ENCODE data around the gene SP140L. TPM values are rescaled to one million over a fixed set of nuclear protein-coding genes. Genes with fewer than 3 reads are reported as not detected.

Gene SP140L
- polyA plus RNA-seq, 1 of the 3 experiments (the other 2 are of a cell fraction) = 13.5 TPM

GRCh38 chr2:230423851-230424458 is 97.0 kb downstream of the SP140L start (continued):
- TF ChIP-seq CTCF (IDR thresholded peaks at IDR 0.05) = no peak
- no peak for TF ChIP-seq POLR2AphosphoS5 (IDR thresholded peaks at IDR 0.05; ENCODE audit: low read depth, low read length)
- no peak for TF ChIP-seq TCF12 (IDR thresholded peaks at IDR 0.05)
- no peak for TF ChIP-seq MEF2A (IDR thresholded peaks at IDR 0.05; ENCODE audit: borderline replicate concordance, low read depth)

- Histone ChIP-seq H3K9me2 (no peaks in the 10 kb centered on the region), H3K4me2 (no peak overlapping the region), H2AFZ (ENCODE audit: low read depth) (no peak overlapping the region), H3K9me3 (peaks cover 13% of the 10 kb centered on the region), H4K20me1 (ENCODE audit: insufficient read depth) (no peaks in the 10 kb centered on the region), H3K79me2 (ENCODE audit: insufficient read depth) (peaks cover 99% of the 10 kb centered on the region), H3K27ac (ENCODE audit: low read depth in 2 of 2, low read length in 1 of 2) (no peak overlapping the region), H3K9ac (no peak overlapping the region), H3K4me3 (ENCODE audit: low read depth in 2 of 2, low read length in 1 of 2) (no peak overlapping the region), H3K4me1 (ENCODE audit: control insufficient read depth in 1 of 2, insufficient read depth in 2 of 2, low read depth in 1 of 2, low read length in 1 of 2) (no peaks in the 10 kb centered on the region), H3K36me3 (replicated peaks in 1 of 2; ENCODE audit: control insufficient read depth in 1 of 2, insufficient read depth in 2 of 2, low read length in 1 of 2) (peaks cover 2 to 30% of the 10 kb centered on the region in 2 experiments), H3K27me3 (ENCODE audit: insufficient read depth) (no peaks in the 10 kb centered on the region), H3F3A (replicated peaks; ENCODE audit: insufficient read depth) (no peaks in the 10 kb centered on the region)
- ChIA-PET POLR2A (no interaction called here), CTCF (interaction anchor here (0.6 kb wide), 1 partner anchor 318 kb away, joined by 3 read pairs; no protein-coding TSS in a partner anchor)
- WGBS (ENCODE audit: low lambda C conversion rate) = 30% methylated on average over 1 of the region's 1 CpG
- DNase-seq = no peak
- no peak for TF ChIP-seq ELF1 (IDR thresholded peaks at IDR 0.05)
- no peak for TF ChIP-seq SIN3A (IDR thresholded peaks at IDR 0.05; ENCODE audit: borderline replicate concordance, low read depth, low read length)
- TF ChIP-seq EP300 (IDR thresholded peaks at IDR 0.05; ENCODE audit: borderline replicate concordance in 1 of 2, low read depth in 1 of 2, low read length in 1 of 2) = no peak
- no peak for TF ChIP-seq TCF12 (IDR thresholded peaks at IDR 0.05)
- TF ChIP-seq RCOR1 (IDR thresholded peaks at IDR 0.05; ENCODE audit: low read length) = no peak
- TF ChIP-seq ZBTB33 (IDR thresholded peaks at IDR 0.05; ENCODE audit: borderline replicate concordance, low read depth) = no peak
- TF ChIP-seq JUND (IDR thresholded peaks at IDR 0.05) = no peak
- no peak for TF ChIP-seq IRF3 (IDR thresholded peaks at IDR 0.05; ENCODE audit: low read depth, low read length)
- no peak for TF ChIP-seq NRF1 (IDR thresholded peaks at IDR 0.05; ENCODE audit: low read depth, low read length)
- no peak for TF ChIP-seq CTCF (IDR thresholded peaks at IDR 0.05)
- TF ChIP-seq USF1 (IDR thresholded peaks at IDR 0.05; ENCODE audit: borderline replicate concordance, low read depth) = no peak
- TF ChIP-seq MEF2A (IDR thresholded peaks at IDR 0.05; ENCODE audit: borderline replicate concordance, low read depth) = no peak
- no peak for TF ChIP-seq TAF1 (IDR thresholded peaks at IDR 0.05; ENCODE audit: borderline replicate concordance, low read depth, low read length)
- TF ChIP-seq TEAD4 (IDR thresholded peaks at IDR 0.05; ENCODE audit: borderline replicate concordance, insufficient read depth) = no peak
- TF ChIP-seq EZH2phosphoT487 (IDR thresholded peaks at IDR 0.05; ENCODE audit: borderline replicate concordance, low read depth) = no peak
- TF ChIP-seq PBX3 (IDR thresholded peaks at IDR 0.05) = no peak
These were observed 98.4 kb downstream of the SP140L start for GRCh38 chr2:230425377-230425776.

Data from SK-N-SH (cell line).